Skin of body (tissue), 2 donors: Measurements from ENCODE around the gene PLCB1. TPM values are rescaled to one million over a fixed set of nuclear protein-coding genes. Genes with fewer than 3 reads are reported as not detected.
"Not testable (repeated sequence)": the region's sequence is repeated elsewhere in the genome, so short reads cannot be mapped to it uniquely, and the experiment has no call there.

Experiments used
- DNase-seq: peaks from one replicate; lab custom pipeline; 2025; lab: John Stamatoyannopoulos, UW
- total RNA-seq: library from RNA; depleted of rRNA; stranded (reverse); fragments of >200 nt; gene quantifications from one replicate; pipeline ENCODE4 v1.2.3, GENCODE V29; 2014

Gene PLCB1
- total RNA-seq, 1 donor from 2014 or later: 23.8 TPM

GRCh38 chr20:8156235-8157079 is 24.4 kb downstream of the PLCB1 start:
- no peak for DNase-seq

- not testable (repeated sequence) for DNase-seq
Measured at GRCh38 chr20:8159217-8159616, 27.2 kb downstream of the PLCB1 start.

GRCh38 chr20:8161264-8162071 is 29.4 kb downstream of the PLCB1 start:
- DNase-seq: no peak

- no peak for DNase-seq
Measured at GRCh38 chr20:8162610-8163009, 30.5 kb downstream of the PLCB1 start.

GRCh38 chr20:8163543-8163942 is 31.5 kb downstream of the PLCB1 start:
- no peak for DNase-seq

GRCh38 chr20:8166730-8167129 is 34.7 kb downstream of the PLCB1 start:
- DNase-seq: no peak

- no peak for DNase-seq
Measured at GRCh38 chr20:8168785-8169288, 36.8 kb downstream of the PLCB1 start.

GRCh38 chr20:8170921-8171320 is 38.9 kb downstream of the PLCB1 start:
- DNase-seq: no peak

GRCh38 chr20:8172191-8172590 is 40.1 kb downstream of the PLCB1 start:
- DNase-seq: no peak

- no peak for DNase-seq
Measured at GRCh38 chr20:8175741-8176675, 43.9 kb downstream of the PLCB1 start.

GRCh38 chr20:8183526-8183925 is 51.5 kb downstream of the PLCB1 start:
- DNase-seq: no peak

GRCh38 chr20:8187740-8188139 is 55.7 kb downstream of the PLCB1 start:
- DNase-seq: no peak

GRCh38 chr20:8190043-8190880 is 58.2 kb downstream of the PLCB1 start:
- DNase-seq: no peak

GRCh38 chr20:8194721-8195120 is 62.7 kb downstream of the PLCB1 start:
- peak; percentile 71 for DNase-seq

GRCh38 chr20:8196096-8196495 is 64.0 kb downstream of the PLCB1 start:
- DNase-seq: no peak

GRCh38 chr20:8200220-8200619 is 68.2 kb downstream of the PLCB1 start:
- DNase-seq: no peak

GRCh38 chr20:8203366-8203765 is 71.3 kb downstream of the PLCB1 start:
- no peak for DNase-seq

GRCh38 chr20:8205996-8206395 is 73.9 kb downstream of the PLCB1 start:
- DNase-seq: no peak

GRCh38 chr20:8208226-8208625 is 76.2 kb downstream of the PLCB1 start:
- no peak for DNase-seq

GRCh38 chr20:8209061-8209460 is 77.0 kb downstream of the PLCB1 start:
- DNase-seq: no peak
